Stimulated activated CD8-positive, alpha-beta memory T cell treated with anti-CD3 and anti-CD28 coated beads, Interleukin-7, amount 100 ng/mL, for 1 hour (primary cell): Measurements from ENCODE around the gene BHLHE41.

Source experiments
- DNase-seq, 2 donors: peaks; one replicate each; pipeline ENCODE4 v3.0.0-alpha.2; 2020; ENCODE audit warnings: low read depth in 2 of 2

The BHLHE41 gene

DNA sequence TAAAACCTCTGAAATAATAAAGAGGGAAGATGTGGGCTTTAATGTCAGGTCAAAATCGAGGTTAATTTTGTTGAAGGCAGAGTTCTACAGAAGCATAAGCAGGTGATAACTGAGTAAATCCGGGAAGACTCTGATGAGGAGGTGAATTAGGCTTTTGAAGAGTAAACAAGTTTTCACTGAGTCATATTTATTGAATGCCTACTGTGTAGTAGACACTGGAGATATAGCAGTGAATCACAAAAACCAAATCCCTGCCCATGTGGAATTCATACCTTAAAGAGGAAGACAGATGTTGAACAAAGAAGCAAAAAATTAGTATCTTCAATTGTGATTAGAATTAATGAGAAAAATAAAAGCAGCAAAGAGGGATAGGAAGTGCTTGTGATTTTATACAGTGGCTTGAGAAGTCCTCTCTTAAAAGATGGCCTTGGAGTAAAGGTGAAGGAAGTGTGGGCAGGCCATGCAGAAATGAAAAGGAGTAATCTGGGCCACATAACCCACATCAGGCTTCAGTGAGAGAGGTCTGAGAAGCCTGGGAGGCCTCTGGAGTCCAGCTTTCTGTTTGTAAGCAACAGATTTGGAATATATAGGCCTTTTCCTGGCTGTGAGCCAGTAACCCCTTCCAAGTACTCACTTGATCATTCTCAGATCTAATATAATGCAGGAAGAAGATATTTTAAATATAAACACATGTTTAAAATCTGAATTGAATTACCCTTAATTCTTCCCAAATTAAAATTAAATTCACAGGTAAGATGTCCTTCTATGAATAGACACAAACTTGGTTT, 46.7 kb downstream of the BHLHE41 start:
- DNase-seq: no peak
